ENCODE data around the gene HIP1. TPM values are rescaled to one million over a fixed set of nuclear protein-coding genes. Genes with fewer than 3 reads are reported as not detected.
A peak's percentile ranks its signal among the peaks of the same experiment; 100 is the strongest.

The HIP1 gene
- total RNA-seq, 2 experiments from 2014 or later, result 5.2 to 5.6 TPM

- no peak for ATAC-seq
- H3K9me3 Mint-ChIP-seq, result no peaks in the 10 kb centered on the region
- H3K4me1 Mint-ChIP-seq (ENCODE audit: low read depth), result peaks cover 16% of the 10 kb centered on the region
- no peaks in the 10 kb centered on the region for H3K36me3 Mint-ChIP-seq (ENCODE audit: low read depth)
- POLR2A ChIA-PET, result interaction anchor here (0.6 kb wide), 1 partner anchor 28 kb away, joined by 3 read pairs; no protein-coding TSS in a partner anchor
- CTCF ChIA-PET, result interaction anchor here (0.7 to 2.6 kb wide), 2 partner anchors 23 to 280 kb away, joined by 3 to 11 read pairs; no protein-coding TSS in a partner anchor
- peak overlapping the region; percentile 88 for H3K4me3 Mint-ChIP-seq
- peak overlapping the region; percentile 96 for H3K27ac Mint-ChIP-seq
- TF ChIP-seq CTCF (IDR thresholded peaks at IDR 0.05), result no peak
- peaks cover 4% of the 10 kb centered on the region for H3K27me3 Mint-ChIP-seq
- intact Hi-C loops (cut with micrococcal nuclease), result no loop called here
- DNase-seq, result peak; percentile 74
These were observed 1.3 kb upstream of the HIP1 start for GRCh38 chr7:75739796-75740672.

GRCh38 chr7:75738975-75739795 is 444 bp upstream of the HIP1 start:
- H3K4me3 Mint-ChIP-seq, result peak overlapping the region; percentile 88
- no peaks in the 10 kb centered on the region for H3K9me3 Mint-ChIP-seq
- ATAC-seq, result peak; percentile 98
- no peak for TF ChIP-seq CTCF (IDR thresholded peaks at IDR 0.05)
- ChIA-PET POLR2A (interaction anchor here (0.6 to 1.1 kb wide), 4 partner anchors 11 to 308 kb away, joined by 3 to 6 read pairs (median 4); partner anchors contain the start of genes MDH2 and STYXL1), CTCF (interaction anchor here (0.7 to 2.6 kb wide), 2 partner anchors 24 to 281 kb away, joined by 3 to 11 read pairs; no protein-coding TSS in a partner anchor)
- peaks cover 16% of the 10 kb centered on the region for H3K4me1 Mint-ChIP-seq (ENCODE audit: low read depth)
- H3K27ac Mint-ChIP-seq, result peak overlapping the region; percentile 96
- intact Hi-C loops (cut with micrococcal nuclease), result no loop called here
- peaks cover 4% of the 10 kb centered on the region for H3K27me3 Mint-ChIP-seq
- no peaks in the 10 kb centered on the region for H3K36me3 Mint-ChIP-seq (ENCODE audit: low read depth)
- DNase-seq, result peak; percentile 99

DNA sequence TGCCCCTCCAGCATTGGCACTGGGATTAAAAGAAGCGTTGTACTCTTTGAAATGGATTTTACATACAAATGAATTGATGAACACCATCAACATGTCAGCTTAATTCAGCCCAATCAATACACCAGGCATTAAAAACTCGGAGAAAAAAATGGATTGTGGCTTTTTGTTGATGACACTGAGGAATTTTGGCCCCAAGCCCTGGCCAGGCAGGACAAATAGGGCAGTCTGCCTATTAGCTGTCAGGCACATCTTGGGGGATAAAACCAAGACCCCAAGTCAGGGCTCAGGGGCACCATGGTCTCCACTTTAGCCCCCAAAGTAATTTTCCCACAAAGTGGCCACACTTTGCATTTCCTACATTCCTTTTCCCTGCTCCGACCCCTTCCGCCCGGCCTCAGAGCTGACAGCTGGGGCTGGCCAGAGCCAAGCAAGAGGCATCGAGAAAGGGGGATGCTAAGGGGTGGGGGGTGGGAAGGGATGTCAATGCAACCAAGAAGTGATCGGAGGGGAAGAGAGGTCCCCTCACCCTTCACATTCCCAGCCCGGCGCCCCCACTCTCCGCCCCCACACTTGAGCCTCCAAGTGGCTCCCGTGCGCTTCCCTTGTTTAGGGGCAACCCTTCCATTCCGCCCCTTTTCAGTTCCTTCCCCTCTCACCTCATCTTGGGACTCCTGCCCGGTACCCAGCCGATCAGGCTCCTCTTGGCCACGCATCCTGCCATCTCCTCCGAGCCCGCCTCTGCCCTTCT is 711 bp downstream of the HIP1 start:
- Mint-ChIP-seq H3K4me3 (peak overlapping the region; percentile 88), H3K27ac (peak overlapping the region; percentile 55), H3K27me3 (peaks cover 4% of the 10 kb centered on the region), H3K4me1 (ENCODE audit: low read depth) (peaks cover 16% of the 10 kb centered on the region), H3K36me3 (ENCODE audit: low read depth) (no peaks in the 10 kb centered on the region), H3K9me3 (no peaks in the 10 kb centered on the region)
- CTCF ChIA-PET, result interaction anchor here (2.6 kb wide), 1 partner anchor 25 kb away, joined by 11 read pairs; no protein-coding TSS in a partner anchor
- no peak for TF ChIP-seq CTCF (IDR thresholded peaks at IDR 0.05)
- DNase-seq (no peak), ATAC-seq (no peak)
- intact Hi-C loops (cut with micrococcal nuclease), result no loop called here
- POLR2A ChIA-PET, result interaction anchor here (1.1 kb wide), 1 partner anchor 10 kb away, joined by 6 read pairs; no protein-coding TSS in a partner anchor

GRCh38 chr7:75735581-75736350 is 3.0 kb downstream of the HIP1 start:
- CTCF ChIA-PET, result no interaction called here
- ATAC-seq, result no peak
- intact Hi-C loops (cut with micrococcal nuclease), result no loop called here
- no peak for DNase-seq
- POLR2A ChIA-PET, result no interaction called here
- TF ChIP-seq CTCF (IDR thresholded peaks at IDR 0.05), result no peak
- no peak overlapping the region for H3K27ac Mint-ChIP-seq
- no peaks in the 10 kb centered on the region for H3K9me3 Mint-ChIP-seq
- no peaks in the 10 kb centered on the region for H3K36me3 Mint-ChIP-seq (ENCODE audit: low read depth)
- peaks cover under 1% of the 10 kb centered on the region for H3K27me3 Mint-ChIP-seq
- no peak overlapping the region for H3K4me3 Mint-ChIP-seq
- H3K4me1 Mint-ChIP-seq (ENCODE audit: low read depth), result peaks cover 12% of the 10 kb centered on the region

Measured in activated CD8-positive, alpha-beta T cell treated with anti-CD3 and anti-CD28 coated beads for 36 hours (primary cell).